Measurements from ENCODE around the gene MUS81.
A peak's percentile ranks its signal among the peaks of the same experiment; 100 is the strongest.
"Not testable (repeated sequence)": the region's sequence is repeated elsewhere in the genome, so short reads cannot be mapped to it uniquely, and the experiment has no call there.

The MUS81 gene, protein sequence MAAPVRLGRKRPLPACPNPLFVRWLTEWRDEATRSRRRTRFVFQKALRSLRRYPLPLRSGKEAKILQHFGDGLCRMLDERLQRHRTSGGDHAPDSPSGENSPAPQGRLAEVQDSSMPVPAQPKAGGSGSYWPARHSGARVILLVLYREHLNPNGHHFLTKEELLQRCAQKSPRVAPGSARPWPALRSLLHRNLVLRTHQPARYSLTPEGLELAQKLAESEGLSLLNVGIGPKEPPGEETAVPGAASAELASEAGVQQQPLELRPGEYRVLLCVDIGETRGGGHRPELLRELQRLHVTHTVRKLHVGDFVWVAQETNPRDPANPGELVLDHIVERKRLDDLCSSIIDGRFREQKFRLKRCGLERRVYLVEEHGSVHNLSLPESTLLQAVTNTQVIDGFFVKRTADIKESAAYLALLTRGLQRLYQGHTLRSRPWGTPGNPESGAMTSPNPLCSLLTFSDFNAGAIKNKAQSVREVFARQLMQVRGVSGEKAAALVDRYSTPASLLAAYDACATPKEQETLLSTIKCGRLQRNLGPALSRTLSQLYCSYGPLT
- 51.2 reads per million, percentile 69 among the genes with 10 or more reads in this experiment for total RNA-seq

DNA sequence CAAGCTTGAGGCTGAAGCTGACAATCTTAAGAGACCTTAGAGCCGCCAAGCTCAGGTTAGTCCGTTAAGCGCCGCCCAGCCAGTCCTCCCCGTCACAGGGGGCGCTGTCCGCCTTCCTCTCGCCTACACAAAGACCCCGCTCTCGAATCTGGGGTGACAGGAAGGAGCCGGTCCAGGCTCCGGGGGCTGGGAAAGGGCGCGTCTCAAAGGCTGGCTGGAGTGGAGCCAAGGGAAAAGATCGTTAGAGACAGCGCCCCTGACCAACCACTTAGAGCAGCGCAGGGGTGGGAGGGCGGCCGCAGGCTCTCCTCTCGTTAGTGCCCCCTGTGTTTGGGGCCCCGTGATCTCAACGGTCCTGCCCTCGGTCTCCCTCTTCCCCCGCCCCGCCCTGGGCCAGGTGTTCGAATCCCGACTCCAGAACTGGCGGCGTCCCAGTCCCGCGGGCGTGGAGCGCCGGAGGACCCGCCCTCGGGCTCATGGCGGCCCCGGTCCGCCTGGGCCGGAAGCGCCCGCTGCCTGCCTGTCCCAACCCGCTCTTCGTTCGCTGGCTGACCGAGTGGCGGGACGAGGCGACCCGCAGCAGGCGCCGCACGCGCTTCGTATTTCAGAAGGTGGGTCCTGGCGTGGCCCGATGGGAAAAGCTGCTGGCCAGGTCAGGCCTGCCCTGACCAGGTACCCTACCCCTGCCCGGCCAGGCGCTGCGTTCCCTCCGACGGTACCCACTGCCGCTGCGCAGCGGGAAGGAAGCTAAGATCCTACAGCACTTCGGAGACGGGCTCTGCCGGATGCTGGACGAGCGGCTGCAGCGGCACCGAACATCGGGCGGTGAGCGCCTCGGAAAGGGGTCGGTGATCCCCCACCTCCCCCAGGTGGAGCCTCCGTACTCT is at the start of gene MUS81:
MUS81 (plus strand) TSS at position 156 of the 887 bp plus-strand sequence; CDS start at position 477, 321 bp downstream.
- DNase-seq: peak; percentile 95

DNA sequence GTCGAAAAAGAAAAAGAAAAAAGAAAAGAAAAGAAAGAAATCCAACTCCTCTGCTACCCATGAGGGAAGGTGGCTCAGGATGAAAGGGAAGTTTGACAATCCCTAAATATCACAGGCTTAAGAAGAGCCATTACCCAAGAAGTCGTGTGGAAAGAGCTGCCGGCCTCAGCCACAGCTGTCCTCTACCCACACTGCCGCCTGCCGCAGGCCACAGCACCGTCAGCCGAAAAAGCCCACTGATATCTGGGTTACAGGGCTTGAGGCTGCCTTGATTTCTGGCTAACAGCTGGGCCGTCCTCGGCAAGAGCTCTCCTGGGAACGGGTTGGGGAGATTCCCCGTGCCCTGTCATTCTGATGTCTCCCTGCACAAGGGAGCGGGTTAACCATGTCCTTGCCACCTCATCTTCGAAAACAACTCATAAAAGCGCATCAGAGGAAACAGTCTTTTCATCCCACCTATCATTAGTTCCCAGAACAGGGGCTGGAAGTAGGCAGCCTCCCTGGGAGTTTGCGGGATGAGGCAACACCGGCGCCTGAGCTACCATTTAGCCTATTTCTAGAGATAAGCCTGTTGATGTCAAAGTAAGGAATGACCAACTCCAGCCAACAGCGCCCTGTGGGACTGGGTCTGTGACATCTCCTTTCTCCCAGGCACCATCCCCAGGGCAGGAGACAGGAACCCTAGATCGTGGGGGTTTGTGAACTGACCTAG is 48.3 kb upstream of the MUS81 start:
- no peak for DNase-seq

DNA sequence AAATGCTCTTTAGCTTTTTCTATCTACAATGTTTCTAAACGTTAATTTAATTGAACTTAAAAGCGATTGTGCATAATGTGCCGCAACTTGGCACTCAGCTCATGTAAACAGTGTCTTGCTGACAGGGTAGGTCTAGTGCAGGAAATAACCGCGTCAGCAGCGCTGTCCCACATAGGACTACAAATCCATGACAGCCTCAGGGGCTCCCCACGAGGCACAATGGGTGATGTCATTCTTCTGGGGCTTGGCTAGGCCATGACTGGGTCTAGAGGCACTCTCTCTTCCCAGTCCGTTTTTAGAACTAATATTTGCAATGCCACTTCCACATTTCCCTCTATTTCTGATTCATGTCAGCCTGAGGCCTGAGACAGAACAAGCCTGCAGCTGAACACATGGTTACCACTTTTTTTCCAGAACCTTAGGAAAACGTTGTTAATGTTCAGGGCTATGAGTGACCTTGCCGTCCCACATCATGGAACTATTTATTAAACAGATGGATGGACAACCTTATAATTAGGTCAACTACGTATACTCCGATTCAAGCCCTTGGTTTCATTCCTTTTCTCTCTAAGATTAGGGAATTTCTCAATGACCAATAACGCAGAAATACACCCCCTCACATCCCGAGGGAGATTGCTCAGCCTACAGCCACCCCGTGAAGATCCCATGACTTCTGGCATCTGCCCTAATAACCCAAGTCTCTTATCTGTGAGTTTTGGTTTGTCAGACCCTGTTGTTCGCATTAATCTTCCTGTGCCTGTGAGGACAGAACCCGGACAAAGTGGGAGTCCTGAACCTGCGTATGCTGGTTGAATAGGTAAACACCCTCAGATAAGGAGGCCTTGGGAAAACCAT is 45.9 kb upstream of the MUS81 start:
- DNase-seq: no peak

DNA sequence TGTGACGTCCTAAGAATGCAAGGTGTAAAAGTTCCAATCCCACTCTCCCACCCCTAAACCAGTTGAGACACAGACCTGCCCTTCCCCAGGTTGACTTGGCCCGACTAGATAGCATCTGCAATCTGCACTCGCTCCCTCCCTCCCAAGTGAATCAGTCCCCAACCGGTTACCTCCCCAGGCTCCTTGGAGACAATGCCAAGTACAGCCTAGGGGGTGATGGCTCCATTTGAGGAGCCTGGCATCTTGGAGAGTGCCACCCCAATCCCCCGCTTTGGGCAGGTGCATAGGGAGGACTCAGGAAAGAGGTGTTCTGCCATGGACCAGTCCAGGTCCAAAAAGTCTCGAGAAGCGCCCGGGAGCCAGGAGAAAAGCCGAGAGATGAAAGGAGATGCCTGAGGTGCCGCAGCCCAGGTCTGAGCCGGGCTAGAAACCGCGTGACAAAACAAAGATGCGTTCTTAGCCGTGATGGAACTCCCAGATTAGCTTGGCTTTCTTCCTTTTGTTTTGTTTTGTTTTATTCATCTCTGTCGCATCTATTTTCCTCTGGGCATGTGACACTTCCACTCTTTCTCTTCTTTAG is 45.2 kb upstream of the MUS81 start:
- no peak for DNase-seq

DNA sequence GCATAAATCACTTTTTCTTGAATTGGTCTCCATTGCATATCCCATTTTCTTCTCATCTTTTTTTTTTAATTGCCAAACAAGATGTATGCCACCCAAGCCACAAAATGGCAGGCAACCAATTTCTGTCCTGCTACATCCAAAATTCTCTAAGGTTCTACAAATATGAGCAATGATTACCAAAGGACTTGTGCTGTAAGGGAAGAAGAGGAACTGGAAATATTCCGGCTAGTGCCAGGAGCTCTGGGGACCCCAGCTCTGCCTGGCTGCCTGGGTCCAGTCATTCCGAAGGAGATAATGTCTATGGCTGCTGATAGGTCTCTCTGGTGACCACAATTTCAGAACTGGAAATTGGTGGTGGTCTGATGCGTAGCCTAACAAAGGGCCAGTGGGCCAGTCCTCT is 43.5 kb upstream of the MUS81 start:
- DNase-seq: no peak

DNA sequence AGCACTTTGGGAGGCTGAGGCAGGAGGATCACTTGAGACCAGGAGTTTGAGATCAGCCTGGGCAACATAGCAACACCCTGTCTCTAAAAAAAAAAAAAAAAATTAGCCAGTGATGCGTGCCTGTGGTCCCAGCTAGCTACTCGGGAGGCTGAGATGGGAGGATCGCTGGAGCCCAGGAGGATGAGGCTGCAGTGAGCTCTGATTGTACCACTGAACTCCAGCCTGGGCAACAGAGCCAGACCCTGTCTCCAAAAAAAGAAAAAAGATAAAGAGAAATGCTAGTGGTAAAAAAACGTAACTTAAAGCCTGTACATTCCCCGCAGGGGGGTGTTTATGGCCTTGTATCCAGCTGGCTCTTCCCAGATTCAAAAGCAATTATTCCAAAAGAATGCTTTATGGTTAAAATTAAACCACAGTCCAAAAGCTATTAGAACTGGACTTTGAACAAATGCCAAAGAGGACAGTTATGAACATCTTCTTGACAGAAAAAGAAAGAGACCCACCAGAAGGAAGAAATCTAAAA is 42.9 kb upstream of the MUS81 start:
- DNase-seq: no peak

DNA sequence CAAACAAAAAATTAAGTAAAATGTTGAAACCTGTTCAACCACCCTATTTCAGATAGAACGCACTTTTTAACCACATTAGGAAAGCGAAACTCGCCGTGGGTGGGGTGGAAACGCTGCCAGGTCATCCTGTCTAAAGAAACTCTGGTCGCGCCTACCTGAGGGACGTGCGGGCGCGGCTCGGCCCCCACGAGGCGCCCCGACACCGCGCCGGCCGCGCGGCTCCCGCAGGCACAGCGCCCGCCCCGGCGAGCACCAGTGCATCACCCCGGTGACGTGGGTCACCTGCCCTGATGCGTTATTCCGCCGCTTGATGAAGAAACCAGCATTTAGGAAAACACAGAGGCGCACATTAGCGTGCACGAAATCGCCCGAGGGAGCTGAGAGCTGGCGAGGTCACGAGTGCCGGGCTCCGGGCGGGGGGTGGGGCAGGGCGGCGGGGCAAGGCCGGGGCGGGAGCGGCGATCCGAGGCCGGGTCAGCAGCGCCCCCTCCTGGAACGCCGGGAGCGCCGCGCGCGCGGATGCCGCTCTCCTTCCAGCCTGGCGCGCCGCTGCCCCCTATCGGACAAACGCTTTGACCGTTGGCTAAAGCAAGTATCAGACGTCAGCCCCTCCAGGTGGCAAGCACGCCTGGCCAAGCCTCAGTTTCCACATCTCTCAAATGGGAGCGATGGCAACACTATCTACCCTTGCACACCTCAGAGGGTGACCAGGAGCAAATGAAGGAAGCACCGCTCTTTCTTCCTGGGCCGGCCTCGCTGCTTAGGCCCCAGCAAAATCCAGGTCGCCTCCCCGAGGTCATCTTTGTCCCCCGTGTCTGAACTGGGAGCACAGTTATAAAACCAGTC is 42.2 kb upstream of the MUS81 start:
- DNase-seq: peak; percentile 97

DNA sequence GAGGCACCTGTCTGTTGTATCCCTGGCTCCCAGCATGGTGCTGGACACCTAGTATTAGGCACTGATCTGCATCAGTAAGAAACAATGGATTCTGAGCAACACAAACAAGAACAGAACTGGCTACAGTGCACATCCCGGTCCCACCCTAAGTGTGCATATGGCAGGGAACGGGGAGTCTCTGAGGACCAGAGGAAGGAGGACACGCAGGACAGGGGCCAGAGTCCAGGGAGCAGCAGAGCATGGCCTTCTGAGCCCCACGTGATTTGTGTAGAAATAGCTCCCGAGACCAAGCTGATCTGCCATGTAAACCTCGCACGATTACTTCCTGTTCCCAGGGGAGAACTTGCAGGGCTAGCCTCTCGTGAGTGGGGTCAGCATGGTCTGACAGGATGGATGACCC is 39.1 kb upstream of the MUS81 start:
- DNase-seq: no peak

DNA sequence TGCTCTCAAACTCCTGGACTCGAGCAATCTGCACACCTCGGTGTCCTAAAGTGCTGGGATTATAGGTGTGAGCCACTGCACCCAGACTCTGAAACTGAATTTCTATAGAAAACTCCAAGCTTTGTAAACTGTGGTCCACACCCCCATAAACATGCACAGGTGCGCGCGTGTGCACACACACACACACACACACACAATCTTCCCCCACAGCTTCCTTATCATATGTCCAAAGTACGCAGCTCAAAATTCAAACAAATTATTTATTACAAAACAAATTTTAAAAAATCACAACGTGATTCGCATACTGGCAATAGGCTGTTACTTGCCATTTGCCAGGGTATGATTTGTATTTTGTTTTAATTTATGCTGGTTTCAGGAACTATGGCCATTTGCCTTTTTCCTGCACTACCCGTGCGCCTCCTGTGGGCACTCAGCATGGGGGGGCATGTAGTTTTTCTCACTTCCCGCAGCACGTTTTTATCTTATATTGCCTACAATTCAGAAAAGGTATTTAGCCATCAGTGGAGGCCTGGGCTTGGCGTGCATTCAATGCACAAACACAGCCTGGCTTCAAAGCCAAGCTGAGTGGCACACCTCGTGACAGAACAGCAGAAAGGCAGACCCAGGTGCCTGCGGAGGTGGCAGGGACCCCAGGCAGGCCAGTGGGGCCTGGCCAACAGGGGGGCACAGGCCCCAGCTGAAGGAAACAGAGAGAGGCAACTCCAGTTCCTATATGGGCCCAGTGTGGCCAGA is 37.3 kb upstream of the MUS81 start:
- DNase-seq: no peak

DNA sequence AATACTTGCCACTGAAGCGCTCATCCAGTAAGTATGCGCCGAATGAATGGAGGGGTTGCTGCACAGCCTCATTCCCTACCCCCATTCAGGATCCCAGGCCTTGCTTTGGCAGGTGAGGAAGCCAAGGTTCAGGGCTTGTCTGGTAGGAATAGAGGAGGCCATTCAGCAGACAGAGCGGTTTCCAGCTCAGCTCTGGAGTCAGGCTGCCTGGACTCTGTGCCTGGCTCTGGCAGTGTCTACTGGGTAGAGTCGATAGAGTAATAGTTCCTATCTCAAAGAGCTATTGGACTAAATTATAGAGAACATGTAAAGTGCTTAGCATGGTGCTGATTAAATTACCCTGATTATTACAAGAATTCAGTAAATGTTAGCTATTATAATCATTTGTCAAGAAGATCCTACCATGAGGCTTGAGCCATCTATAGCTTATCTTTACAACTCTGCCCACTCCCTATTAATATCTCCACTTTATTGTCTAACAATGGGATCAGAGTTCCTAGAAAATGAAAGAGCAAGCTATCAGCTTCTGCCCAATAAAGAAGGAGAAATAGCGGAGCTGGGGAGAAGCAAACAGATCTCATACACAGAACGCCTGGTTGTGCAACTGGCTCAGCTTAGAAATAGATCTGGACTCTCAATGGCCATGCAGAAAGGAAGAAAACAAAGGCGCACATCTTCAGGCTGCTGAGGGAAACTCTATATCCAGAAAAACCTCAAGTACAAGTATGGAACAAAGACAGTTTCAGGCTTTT is 33.1 kb upstream of the MUS81 start:
- DNase-seq: no peak

DNA sequence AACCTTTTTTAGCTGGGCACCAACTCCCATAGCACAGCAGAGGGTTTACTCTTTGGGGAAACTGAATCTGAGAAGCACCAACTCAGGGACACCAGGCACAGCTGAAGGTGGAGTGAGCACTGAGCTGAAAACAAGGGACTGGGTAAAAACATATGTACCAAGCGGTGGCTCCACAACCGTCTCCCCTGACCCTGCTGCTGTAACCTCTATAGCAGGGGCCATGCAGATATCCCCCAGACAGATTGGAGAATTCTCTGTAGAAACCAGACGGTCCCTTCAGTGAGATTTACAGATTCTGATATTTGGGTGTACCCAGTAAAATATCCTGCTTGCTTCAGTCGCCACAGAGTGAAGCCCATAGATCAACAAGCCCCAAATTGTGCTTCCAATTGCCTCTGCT is 30.8 kb upstream of the MUS81 start:
- no peak for DNase-seq

DNA sequence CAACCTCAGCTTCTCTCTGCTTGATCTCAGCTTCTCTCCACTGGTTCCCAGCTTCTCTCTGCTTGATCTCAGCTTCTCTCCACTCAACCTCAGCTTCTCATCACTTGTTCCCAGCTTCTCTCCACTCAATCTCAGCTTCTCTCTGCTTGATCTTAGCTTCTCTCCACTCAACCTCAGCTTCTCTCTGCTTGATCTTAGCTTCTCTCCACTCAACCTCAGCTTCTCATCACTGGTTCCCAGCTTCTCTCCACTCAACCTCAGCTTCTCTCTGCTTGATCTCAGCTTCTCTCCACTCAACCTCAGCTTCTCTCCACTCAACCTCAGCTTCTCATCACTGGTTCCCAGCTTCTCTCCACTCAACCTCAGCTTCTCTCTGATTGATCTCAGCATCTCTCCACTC is 28.0 kb upstream of the MUS81 start:
- DNase-seq: not testable (repeated sequence)

DNA sequence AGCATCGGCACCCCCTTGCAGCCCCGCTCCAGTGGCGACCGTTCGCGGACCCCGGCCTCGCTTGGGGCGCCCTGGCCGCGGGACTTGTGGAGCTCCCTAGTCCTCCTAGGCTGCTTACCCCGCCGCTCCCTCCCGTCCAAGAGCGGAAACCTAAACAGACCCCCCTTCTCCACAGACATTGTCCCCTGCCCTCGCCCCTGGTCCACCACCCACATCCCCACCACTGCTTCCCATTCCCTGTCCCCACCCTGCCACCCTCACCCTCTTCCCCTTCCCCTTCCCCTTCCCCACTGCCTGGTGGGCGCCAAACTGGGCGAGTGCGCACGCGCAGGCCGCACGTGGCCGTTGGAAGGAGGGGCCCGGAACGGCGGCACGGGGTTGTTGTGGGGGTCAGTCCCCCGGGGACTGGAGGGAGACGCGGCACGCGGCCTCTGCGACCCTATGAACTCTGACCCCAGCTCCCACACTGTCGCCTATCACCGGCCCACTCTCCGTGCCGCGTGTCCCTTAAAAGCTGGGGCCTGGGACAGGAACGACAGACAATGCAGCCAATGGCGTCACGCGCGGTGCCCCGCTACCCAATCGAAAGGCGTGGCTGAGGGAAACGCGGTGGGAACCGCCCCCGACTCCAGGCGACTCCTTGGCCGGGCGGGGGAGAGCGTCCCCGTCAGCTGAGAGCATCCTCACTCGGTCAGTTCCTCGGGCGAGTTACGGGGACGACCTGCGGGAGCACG is 26.8 kb upstream of the MUS81 start, which contains the start of gene SNX32:
SNX32 (plus strand) TSS at position 667 of the 734 bp plus-strand sequence. CDS start 103 bp downstream, outside the sequence.
- DNase-seq: peak; percentile 93

DNA sequence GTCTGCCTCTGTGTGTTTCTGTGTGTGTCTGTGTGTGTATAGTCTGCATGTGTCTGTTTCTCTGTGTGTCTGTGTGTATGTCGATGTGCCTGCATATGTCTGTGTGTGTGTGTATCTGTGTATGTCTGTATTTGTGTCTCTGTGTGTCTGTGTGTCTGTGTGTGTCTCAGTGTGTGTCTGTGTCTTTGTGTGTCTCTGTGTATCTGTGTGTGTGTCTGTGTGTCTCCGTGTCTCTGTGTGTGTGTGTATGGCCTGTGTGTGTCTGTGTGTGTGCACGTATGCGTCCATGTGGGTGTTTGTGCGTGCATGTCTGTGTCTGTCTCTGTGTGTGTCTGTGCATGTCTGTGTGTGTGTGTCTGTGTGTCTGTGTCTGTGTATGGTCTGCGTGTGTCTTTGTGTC is 26.0 kb upstream of the MUS81 start:
- no peak for DNase-seq

DNA sequence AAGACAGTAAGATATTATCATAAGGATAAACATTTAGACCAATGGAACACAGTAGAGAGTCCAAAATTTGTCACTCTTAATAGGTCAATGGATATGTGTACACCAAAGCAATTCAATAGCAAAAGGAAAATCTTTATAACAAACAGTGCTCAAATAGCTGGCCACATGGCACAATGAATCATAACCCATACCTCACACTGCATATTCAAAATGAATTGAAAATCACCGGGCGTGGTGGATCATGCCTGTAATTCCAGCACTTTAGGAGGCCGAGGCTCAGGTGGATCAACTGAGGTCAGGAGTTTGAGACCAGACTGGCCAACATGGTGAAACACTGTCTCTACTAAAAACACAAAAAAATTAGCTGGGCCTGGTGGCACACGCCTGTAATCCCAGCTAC is 18.1 kb upstream of the MUS81 start:
- no peak for DNase-seq

DNA sequence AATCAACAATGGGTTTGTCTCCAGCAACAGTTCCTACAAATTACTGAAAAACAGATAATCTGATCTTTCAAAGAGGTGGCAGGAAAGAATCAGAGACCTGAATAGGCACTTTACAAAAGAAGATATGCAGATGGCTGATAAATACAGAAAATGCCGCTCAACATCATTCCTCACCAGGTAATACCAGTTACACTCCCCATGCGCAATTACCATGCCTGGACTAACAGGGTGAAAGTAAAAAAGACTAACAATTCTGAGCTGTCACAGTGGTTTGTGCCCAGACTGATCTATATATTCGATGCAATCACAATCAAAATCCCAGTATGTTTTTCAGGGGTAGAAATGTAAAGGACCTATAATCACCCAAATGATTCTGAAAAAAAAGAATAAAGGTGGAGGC is 16.4 kb upstream of the MUS81 start:
- DNase-seq: no peak

DNA sequence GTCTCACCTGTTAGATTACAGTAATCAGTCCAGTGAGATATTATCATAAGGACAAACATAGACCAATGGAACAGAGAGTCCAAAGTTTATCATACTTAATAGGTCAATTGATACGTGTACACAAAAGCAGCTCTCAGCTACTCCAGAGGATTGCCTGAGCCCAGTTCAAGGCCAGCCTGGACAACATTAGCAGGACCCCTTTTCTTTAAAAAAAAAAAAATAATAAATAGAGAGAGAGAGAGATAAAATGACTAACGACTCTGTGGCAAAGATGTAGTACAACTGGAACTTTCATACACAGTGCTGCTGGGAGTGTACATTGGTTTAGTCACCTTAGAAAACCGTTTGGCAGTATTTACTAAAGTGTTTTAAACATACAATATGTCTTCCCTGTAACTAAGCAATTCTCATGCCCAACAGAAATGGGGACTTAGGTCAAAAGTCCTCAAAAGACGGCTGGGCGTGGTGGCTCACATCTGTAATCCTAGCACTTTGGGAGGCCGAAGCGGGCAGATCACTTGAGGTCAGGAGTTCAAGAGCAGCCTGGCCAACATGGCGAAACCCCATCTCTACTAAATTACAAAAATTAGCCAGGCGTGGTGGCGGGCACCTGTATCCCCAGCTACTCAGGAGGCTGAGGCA is 15.9 kb upstream of the MUS81 start:
- no peak for DNase-seq
